Measurements from ENCODE around the gene FHAD1. TPM values are rescaled to one million over a fixed set of nuclear protein-coding genes. Genes with fewer than 3 reads are reported as not detected.

Gene FHAD1
- total RNA-seq, 1 donor from 2014 or later: not detected

- H3K27me3 Mint-ChIP-seq (ENCODE audit: insufficient read depth): no peaks in the 10 kb centered on the region
- DNase-seq (ENCODE audit: low spot score): no peak
- H3K4me1 Mint-ChIP-seq (ENCODE audit: low read depth): no peaks in the 10 kb centered on the region
- no peaks in the 10 kb centered on the region for H3K36me3 Mint-ChIP-seq (ENCODE audit: low read depth)
- H3K4me3 Mint-ChIP-seq: no peak overlapping the region
- peaks cover 5% of the 10 kb centered on the region for H3K9me3 Mint-ChIP-seq
- H3K27ac Mint-ChIP-seq: no peak overlapping the region
- intact Hi-C loops (cut with micrococcal nuclease): no loop called here
Measured at GRCh38 chr1:15310544-15310943, 63.5 kb downstream of the FHAD1 start.

GRCh38 chr1:15311122-15311822 lies 64.2 kb downstream of the FHAD1 start:
- no peak for DNase-seq (ENCODE audit: low spot score)
- Mint-ChIP-seq H3K27me3 (ENCODE audit: insufficient read depth) (no peaks in the 10 kb centered on the region), H3K4me3 (no peak overlapping the region), H3K4me1 (ENCODE audit: low read depth) (no peaks in the 10 kb centered on the region), H3K36me3 (ENCODE audit: low read depth) (no peaks in the 10 kb centered on the region), H3K9me3 (peaks cover 5% of the 10 kb centered on the region), H3K27ac (no peak overlapping the region)
- intact Hi-C loops (cut with micrococcal nuclease): no loop called here

- DNase-seq (ENCODE audit: low spot score): no peak
- no peaks in the 10 kb centered on the region for H3K4me1 Mint-ChIP-seq (ENCODE audit: low read depth)
- no peaks in the 10 kb centered on the region for H3K27me3 Mint-ChIP-seq (ENCODE audit: insufficient read depth)
- no peak overlapping the region for H3K27ac Mint-ChIP-seq
- H3K9me3 Mint-ChIP-seq: peaks cover 5% of the 10 kb centered on the region
- H3K4me3 Mint-ChIP-seq: no peak overlapping the region
- H3K36me3 Mint-ChIP-seq (ENCODE audit: low read depth): no peaks in the 10 kb centered on the region
- intact Hi-C loops (cut with micrococcal nuclease): no loop called here
Measured at GRCh38 chr1:15311880-15312279, 64.9 kb downstream of the FHAD1 start.

GRCh38 chr1:15312626-15313411 lies 65.8 kb downstream of the FHAD1 start:
- Mint-ChIP-seq H3K36me3 (ENCODE audit: low read depth) (no peaks in the 10 kb centered on the region), H3K9me3 (peaks cover 5% of the 10 kb centered on the region), H3K27me3 (ENCODE audit: insufficient read depth) (peaks cover 4% of the 10 kb centered on the region), H3K4me1 (ENCODE audit: low read depth) (no peaks in the 10 kb centered on the region), H3K4me3 (no peak overlapping the region), H3K27ac (no peak overlapping the region)
- DNase-seq (ENCODE audit: low spot score): no peak
- intact Hi-C loops (cut with micrococcal nuclease): no loop called here

GRCh38 chr1:15314328-15315281 lies 67.6 kb downstream of the FHAD1 start:
- H3K4me3 Mint-ChIP-seq: no peak overlapping the region
- peaks cover 5% of the 10 kb centered on the region for H3K9me3 Mint-ChIP-seq
- peaks cover 4% of the 10 kb centered on the region for H3K27me3 Mint-ChIP-seq (ENCODE audit: insufficient read depth)
- H3K36me3 Mint-ChIP-seq (ENCODE audit: low read depth): no peaks in the 10 kb centered on the region
- DNase-seq (ENCODE audit: low spot score): no peak
- intact Hi-C loops (cut with micrococcal nuclease): no loop called here
- H3K4me1 Mint-ChIP-seq (ENCODE audit: low read depth): no peaks in the 10 kb centered on the region
- no peak overlapping the region for H3K27ac Mint-ChIP-seq

- Mint-ChIP-seq H3K27me3 (ENCODE audit: insufficient read depth) (peaks cover 14% of the 10 kb centered on the region), H3K4me1 (ENCODE audit: low read depth) (no peaks in the 10 kb centered on the region), H3K36me3 (ENCODE audit: low read depth) (no peaks in the 10 kb centered on the region), H3K9me3 (peaks cover 15% of the 10 kb centered on the region), H3K4me3 (no peak overlapping the region), H3K27ac (no peak overlapping the region)
- intact Hi-C loops (cut with micrococcal nuclease): no loop called here
- DNase-seq (ENCODE audit: low spot score): no peak
Measured at GRCh38 chr1:15315815-15316214, 68.8 kb downstream of the FHAD1 start.

- Mint-ChIP-seq H3K27ac (no peak overlapping the region), H3K9me3 (peaks cover 22% of the 10 kb centered on the region), H3K4me1 (ENCODE audit: low read depth) (no peaks in the 10 kb centered on the region), H3K4me3 (no peak overlapping the region), H3K36me3 (ENCODE audit: low read depth) (no peaks in the 10 kb centered on the region), H3K27me3 (ENCODE audit: insufficient read depth) (peaks cover 17% of the 10 kb centered on the region)
- DNase-seq (ENCODE audit: low spot score): no peak
- intact Hi-C loops (cut with micrococcal nuclease): no loop called here
Measured at GRCh38 chr1:15316510-15316909, 69.5 kb downstream of the FHAD1 start.

GRCh38 chr1:15320267-15320666 lies 73.2 kb downstream of the FHAD1 start:
- H3K36me3 Mint-ChIP-seq (ENCODE audit: low read depth): no peaks in the 10 kb centered on the region
- no peak overlapping the region for H3K4me3 Mint-ChIP-seq
- peaks cover 18% of the 10 kb centered on the region for H3K9me3 Mint-ChIP-seq
- intact Hi-C loops (cut with micrococcal nuclease): no loop called here
- no peak overlapping the region for H3K27ac Mint-ChIP-seq
- peaks cover 24% of the 10 kb centered on the region for H3K27me3 Mint-ChIP-seq (ENCODE audit: insufficient read depth)
- DNase-seq (ENCODE audit: low spot score): no peak
- H3K4me1 Mint-ChIP-seq (ENCODE audit: low read depth): peaks cover 6% of the 10 kb centered on the region

GRCh38 chr1:15321601-15322000 lies 74.6 kb downstream of the FHAD1 start:
- intact Hi-C loops (cut with micrococcal nuclease): no loop called here

GRCh38 chr1:15322648-15323350 lies 75.8 kb downstream of the FHAD1 start:
- no peak overlapping the region for H3K27ac Mint-ChIP-seq
- peaks cover 6% of the 10 kb centered on the region for H3K4me1 Mint-ChIP-seq (ENCODE audit: low read depth)
- H3K27me3 Mint-ChIP-seq (ENCODE audit: insufficient read depth): peaks cover 26% of the 10 kb centered on the region
- H3K36me3 Mint-ChIP-seq (ENCODE audit: low read depth): no peaks in the 10 kb centered on the region
- intact Hi-C loops (cut with micrococcal nuclease): loop anchor here (1.0 to 2.0 kb wide), 4 partner anchors 42 to 179 kb away; partner anchors contain the start of gene EFHD2
- DNase-seq (ENCODE audit: low spot score): no peak
- H3K4me3 Mint-ChIP-seq: no peak overlapping the region
- peaks cover 18% of the 10 kb centered on the region for H3K9me3 Mint-ChIP-seq

More at GRCh38 chr1:15321601-15322000, 74.6 kb downstream of the FHAD1 start:
- no peak for DNase-seq (ENCODE audit: low spot score)
- Mint-ChIP-seq H3K27ac (no peak overlapping the region), H3K9me3 (peaks cover 18% of the 10 kb centered on the region), H3K4me3 (no peak overlapping the region), H3K27me3 (ENCODE audit: insufficient read depth) (peaks cover 24% of the 10 kb centered on the region), H3K4me1 (ENCODE audit: low read depth) (peaks cover 6% of the 10 kb centered on the region), H3K36me3 (ENCODE audit: low read depth) (no peaks in the 10 kb centered on the region)

GRCh38 chr1:15323351-15323988 lies 76.4 kb downstream of the FHAD1 start:
- intact Hi-C loops (cut with micrococcal nuclease): loop anchor here (1.0 to 2.0 kb wide), 4 partner anchors 41 to 178 kb away; partner anchors contain the start of gene EFHD2
- H3K4me1 Mint-ChIP-seq (ENCODE audit: low read depth): peaks cover 6% of the 10 kb centered on the region
- no peaks in the 10 kb centered on the region for H3K36me3 Mint-ChIP-seq (ENCODE audit: low read depth)
- DNase-seq (ENCODE audit: low spot score): peak; percentile 61
- H3K9me3 Mint-ChIP-seq: peaks cover 18% of the 10 kb centered on the region
- no peak overlapping the region for H3K4me3 Mint-ChIP-seq
- no peak overlapping the region for H3K27ac Mint-ChIP-seq
- peaks cover 29% of the 10 kb centered on the region for H3K27me3 Mint-ChIP-seq (ENCODE audit: insufficient read depth)

All from activated T-helper 1 cell treated with anti-CD3 and anti-CD28 coated beads, Interleukin-12 subunit alpha, Interleukin-12 subunit beta, Interleukin-2, Interleukin-4 antibody, amounts not matched to agents 30 ng/mL and 10 ng/mL and 1 ng/mL, durations not matched to agents 14 hours and 24 hours and 36 hours (primary cell).